Measurements from ENCODE around the gene RGS7. TPM values are rescaled to one million over a fixed set of nuclear protein-coding genes. Genes with fewer than 3 reads are reported as not detected.
"Not testable (repeated sequence)": the region's sequence is repeated elsewhere in the genome, so short reads cannot be mapped to it uniquely, and the experiment has no call there.

Gene RGS7
- total RNA-seq, 2 experiments from 2014 or later, result not detected

GRCh38 chr1:241299347-241299746, 57.7 kb downstream of the RGS7 start:
- no peaks in the 10 kb centered on the region for H3K27me3 Mint-ChIP-seq
- ChIA-PET CTCF (no interaction called here), POLR2A (no interaction called here)

GRCh38 chr1:241292973-241293372, 64.0 kb downstream of the RGS7 start:
- Mint-ChIP-seq H3K27ac (no peak overlapping the region), H3K27me3 (no peaks in the 10 kb centered on the region), H3K9me3 (peaks cover 2% of the 10 kb centered on the region), H3K4me1 (ENCODE audit: low read depth) (no peaks in the 10 kb centered on the region), H3K4me3 (no peak overlapping the region), H3K36me3 (ENCODE audit: low read depth) (no peaks in the 10 kb centered on the region)
- CTCF ChIA-PET, result no interaction called here
- ATAC-seq, result no peak
- intact Hi-C loops (cut with micrococcal nuclease), result no loop called here
- POLR2A ChIA-PET, result no interaction called here
- DNase-seq, result no peak
- no peak for TF ChIP-seq CTCF (IDR thresholded peaks at IDR 0.05)

More at GRCh38 chr1:241299347-241299746, 57.7 kb downstream of the RGS7 start:
- intact Hi-C loops (cut with micrococcal nuclease), result no loop called here
- H3K4me3 Mint-ChIP-seq, result no peak overlapping the region
- no peak overlapping the region for H3K27ac Mint-ChIP-seq
- no peak for TF ChIP-seq CTCF (IDR thresholded peaks at IDR 0.05)
- peaks cover 16% of the 10 kb centered on the region for H3K9me3 Mint-ChIP-seq
- H3K36me3 Mint-ChIP-seq (ENCODE audit: low read depth), result no peaks in the 10 kb centered on the region
- no peaks in the 10 kb centered on the region for H3K4me1 Mint-ChIP-seq (ENCODE audit: low read depth)
- no peak for ATAC-seq
- no peak for DNase-seq

GRCh38 chr1:241291548-241291947, 65.5 kb downstream of the RGS7 start:
- CTCF ChIA-PET; H3K27ac Mint-ChIP-seq; H3K9me3 Mint-ChIP-seq; H3K4me1 Mint-ChIP-seq (ENCODE audit: low read depth); H3K4me3 Mint-ChIP-seq; DNase-seq; H3K36me3 Mint-ChIP-seq (ENCODE audit: low read depth); ATAC-seq; POLR2A ChIA-PET; intact Hi-C loops (cut with micrococcal nuclease); H3K27me3 Mint-ChIP-seq: not testable (repeated sequence)

DNA sequence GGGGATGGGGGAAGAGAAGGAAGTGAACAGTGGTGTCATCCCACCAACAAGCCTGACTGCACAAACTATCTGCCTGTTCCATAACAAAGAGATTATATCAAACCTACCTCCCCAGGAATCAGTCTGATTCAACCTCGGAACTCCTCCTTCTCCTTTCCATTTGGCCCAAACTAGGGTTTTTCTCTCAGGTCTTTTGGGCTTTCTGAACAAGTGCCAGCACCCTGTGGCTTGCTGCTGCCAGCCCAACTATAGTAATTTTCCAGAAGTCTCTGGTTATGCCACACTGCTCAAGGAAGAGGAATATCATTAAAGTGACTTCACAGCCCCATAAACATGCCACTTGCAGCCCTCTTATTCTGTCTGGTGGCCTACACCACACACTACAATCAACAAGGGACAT, 70.5 kb downstream of the RGS7 start:
- TF ChIP-seq CTCF (IDR thresholded peaks at IDR 0.05), result no peak
- no peaks in the 10 kb centered on the region for H3K36me3 Mint-ChIP-seq (ENCODE audit: low read depth)
- H3K4me3 Mint-ChIP-seq, result no peak overlapping the region
- peaks cover 22% of the 10 kb centered on the region for H3K9me3 Mint-ChIP-seq
- H3K4me1 Mint-ChIP-seq (ENCODE audit: low read depth), result no peaks in the 10 kb centered on the region
- H3K27ac Mint-ChIP-seq, result no peak overlapping the region
- ATAC-seq (no peak), DNase-seq (no peak)
- intact Hi-C loops (cut with micrococcal nuclease), result no loop called here
- ChIA-PET POLR2A (no interaction called here), CTCF (no interaction called here)
- no peaks in the 10 kb centered on the region for H3K27me3 Mint-ChIP-seq

DNA sequence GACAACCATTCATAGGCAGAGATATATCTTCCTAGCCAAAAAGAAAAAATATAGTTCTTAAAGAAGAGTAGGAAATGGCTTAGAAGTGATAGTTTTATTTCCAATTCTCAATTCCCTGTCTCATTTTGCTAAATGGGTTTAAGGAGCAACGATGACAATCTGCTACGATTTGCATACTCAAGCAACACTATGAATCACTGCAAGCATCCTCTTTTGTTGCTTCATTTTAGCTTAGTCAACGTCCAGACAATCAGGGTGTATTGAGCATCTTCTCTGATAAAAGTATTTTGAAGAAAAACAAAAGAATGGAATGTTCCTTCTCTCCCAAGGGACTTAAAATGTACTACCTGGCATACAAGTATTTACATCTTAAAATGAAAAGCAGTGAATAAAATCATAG, 80.6 kb downstream of the RGS7 start:
- ATAC-seq, result no peak
- no peaks in the 10 kb centered on the region for H3K4me1 Mint-ChIP-seq (ENCODE audit: low read depth)
- H3K36me3 Mint-ChIP-seq (ENCODE audit: low read depth), result no peaks in the 10 kb centered on the region
- ChIA-PET POLR2A (no interaction called here), CTCF (no interaction called here)
- H3K27ac Mint-ChIP-seq, result no peak overlapping the region
- peaks cover 16% of the 10 kb centered on the region for H3K9me3 Mint-ChIP-seq
- intact Hi-C loops (cut with micrococcal nuclease), result no loop called here
- H3K4me3 Mint-ChIP-seq, result no peak overlapping the region
- no peak for DNase-seq
- no peaks in the 10 kb centered on the region for H3K27me3 Mint-ChIP-seq
- no peak for TF ChIP-seq CTCF (IDR thresholded peaks at IDR 0.05)

GRCh38 chr1:241275981-241276380, 81.0 kb downstream of the RGS7 start:
- Mint-ChIP-seq H3K4me1 (ENCODE audit: low read depth) (no peaks in the 10 kb centered on the region), H3K36me3 (ENCODE audit: low read depth) (no peaks in the 10 kb centered on the region), H3K27me3 (no peaks in the 10 kb centered on the region), H3K27ac (no peak overlapping the region), H3K9me3 (peaks cover 16% of the 10 kb centered on the region), H3K4me3 (no peak overlapping the region)
- ChIA-PET CTCF (no interaction called here), POLR2A (no interaction called here)
- intact Hi-C loops (cut with micrococcal nuclease), result no loop called here
- TF ChIP-seq CTCF (IDR thresholded peaks at IDR 0.05), result no peak
- ATAC-seq, result no peak
- DNase-seq, result no peak
